PC-3 (cell line): ENCODE results near the gene PRSS21. TPM values are rescaled to one million over a fixed set of nuclear protein-coding genes. Genes with fewer than 3 reads are reported as not detected.

ENCODE experiments used
- ATAC-seq: fragments of 200-7000 bp; cut with Tn5 transposase; 2 replicates; pipeline ENCODE4 v1.9.1; 2020; ENCODE audit warnings: mild to moderate bottlenecking, moderate library complexity
- Bru-seq: library from RNA; stranded (reverse); fragments of 400-500 nt; gene quantifications from one replicate; lab custom pipeline; 2021; lab: Mats Ljungman, UMichigan
- BruChase-seq, 2 experiments: library from RNA; stranded (reverse); fragments of 400-500 nt; gene quantifications; one replicate each; lab custom pipeline; 2021; lab: Mats Ljungman, UMichigan
- BruUV-seq: library from RNA; stranded (reverse); fragments of 400-500 nt; replicated peaks from 2 replicates; lab custom pipeline; 2021; lab: Mats Ljungman, UMichigan
- CTCF ChIA-PET: fragments of 300-600 bp; sonication (Branson Sonifier 250); formaldehyde crosslinking; loops from one replicate; lab custom pipeline; 2022; ENCODE audit warnings: antibody characterized with exemption; lab: Charles Lee
- POLR2A ChIA-PET: fragments of 300-600 bp; sonication (Branson Sonifier 250); formaldehyde crosslinking; loops from one replicate; lab custom pipeline; 2022; ENCODE audit warnings: antibody characterized with exemption; ENCODE audit not compliant: unreplicated experiment; lab: Charles Lee
- DNase-seq: peaks from one replicate; pipeline ENCODE4 v3.0.0-alpha.2; 2015
- H2AFZ ChIP-seq: fragments of 300-600 bp; sonication (generic); 2 replicates; pipeline ENCODE4 v1.6.0; 2016; ENCODE audit warnings: antibody characterized with exemption, low read length
- H3F3A ChIP-seq: fragments of 300-600 bp; sonication (generic); one replicate; pipeline ENCODE4 v1.6.0; 2017; ENCODE audit warnings: antibody characterized with exemption, low read length, control low read depth, mild to moderate bottlenecking; ENCODE audit not compliant: unreplicated experiment
- H3K27ac ChIP-seq: fragments of 300-600 bp; sonication (generic); 2 replicates; pipeline ENCODE4 v1.5.1; 2016; ENCODE audit warnings: mild to moderate bottlenecking, low read length
- H3K27me3 ChIP-seq: fragments of 300-600 bp; sonication (generic); 2 replicates; pipeline ENCODE4 v1.6.1; 2016; ENCODE audit warnings: low read length, mixed read lengths
- H3K36me3 ChIP-seq: fragments of 300-600 bp; sonication (generic); 2 replicates; pipeline ENCODE4 v1.6.1; 2016; ENCODE audit warnings: low read depth, mixed run types, low read length, mixed read lengths
- H3K4me1 ChIP-seq: fragments of 300-600 bp; sonication (generic); 2 replicates; pipeline ENCODE4 v1.5.1; 2016; ENCODE audit warnings: low read length; ENCODE audit not compliant: insufficient read depth
- H3K4me2 ChIP-seq: fragments of 300-600 bp; sonication (generic); 2 replicates; pipeline ENCODE4 v1.6.0; 2016; ENCODE audit warnings: low read length
- H3K4me3 ChIP-seq: fragments of 300-600 bp; sonication (generic); 2 replicates; pipeline ENCODE4 v1.5.1; 2016; ENCODE audit warnings: mild to moderate bottlenecking, low read length, mixed read lengths
- H3K79me2 ChIP-seq: fragments of 300-600 bp; sonication (generic); 2 replicates; pipeline ENCODE4 v1.6.1; 2017; ENCODE audit warnings: low read length, mixed read lengths
- H3K9ac ChIP-seq: fragments of 300-600 bp; sonication (generic); 2 replicates; pipeline ENCODE4 v1.6.0; 2016; ENCODE audit warnings: mild to moderate bottlenecking, low read length
- H3K9me2 ChIP-seq: fragments of 300-600 bp; sonication (generic); replicated peaks from 2 replicates; pipeline ENCODE4 v1.6.1; 2016; ENCODE audit warnings: mixed run types, low read length, mixed read lengths
- H3K9me3 ChIP-seq: fragments of 300-600 bp; sonication (generic); 2 replicates; pipeline ENCODE4 v1.6.1; 2016; ENCODE audit warnings: low read length, mixed read lengths
- H4K20me1 ChIP-seq: fragments of 300-600 bp; sonication (generic); 2 replicates; pipeline ENCODE4 v1.6.1; 2016; ENCODE audit warnings: low read length, mixed read lengths
- EZH2 ChIP-seq: fragments of 300-600 bp; sonication (generic); IDR thresholded peaks from one replicate; pipeline ENCODE4 v1.6.1; 2017; ENCODE audit warnings: antibody characterized with exemption, mild to moderate bottlenecking, low read length; ENCODE audit not compliant: unreplicated experiment
- EZH2phosphoT487 ChIP-seq: fragments of 300-600 bp; sonication (generic); IDR thresholded peaks from 2 replicates; pipeline ENCODE4 v1.6.1; 2018; ENCODE audit warnings: mild to moderate bottlenecking, antibody characterized with exemption, low read length, borderline replicate concordance
- intact Hi-C: fragments of 100-400 bp; cut with micrococcal nuclease; formaldehyde crosslinking; loops from 2 replicates; pipeline ENCODE4 v1.9.0; 2023
- long read RNA-seq: library from polyadenylated mRNA; unstranded; transcript quantifications from one replicate; pipeline ENCODE4 v2.0.0, GENCODE V29; 2021; ENCODE audit not compliant: unreplicated experiment
- total RNA-seq: library from RNA; depleted of rRNA; stranded (reverse); fragments of >200 nt; gene quantifications from 2 replicates; pipeline ENCODE4 v1.2.3, GENCODE V29; 2014; rRNA removed
- TF ChIP-seq, protein P1 (sequence below): fragments of 300-600 bp; sonication (generic); conservative IDR thresholded peaks from 2 replicates; pipeline ENCODE4 v1.5.1; 2017; ENCODE audit warnings: antibody characterized with exemption, low read depth, mild to moderate bottlenecking, low read length

PRSS21 gene
- not detected in 2 replicates for total RNA-seq
- not detected for Bru-seq, nascent RNA
- not detected for BruChase-seq, experiment 1, labeled RNA remaining after a 6-hour chase
- not detected for BruChase-seq, experiment 2, labeled RNA remaining after a 2-hour chase
- long read RNA-seq = 0 reads

DNA sequence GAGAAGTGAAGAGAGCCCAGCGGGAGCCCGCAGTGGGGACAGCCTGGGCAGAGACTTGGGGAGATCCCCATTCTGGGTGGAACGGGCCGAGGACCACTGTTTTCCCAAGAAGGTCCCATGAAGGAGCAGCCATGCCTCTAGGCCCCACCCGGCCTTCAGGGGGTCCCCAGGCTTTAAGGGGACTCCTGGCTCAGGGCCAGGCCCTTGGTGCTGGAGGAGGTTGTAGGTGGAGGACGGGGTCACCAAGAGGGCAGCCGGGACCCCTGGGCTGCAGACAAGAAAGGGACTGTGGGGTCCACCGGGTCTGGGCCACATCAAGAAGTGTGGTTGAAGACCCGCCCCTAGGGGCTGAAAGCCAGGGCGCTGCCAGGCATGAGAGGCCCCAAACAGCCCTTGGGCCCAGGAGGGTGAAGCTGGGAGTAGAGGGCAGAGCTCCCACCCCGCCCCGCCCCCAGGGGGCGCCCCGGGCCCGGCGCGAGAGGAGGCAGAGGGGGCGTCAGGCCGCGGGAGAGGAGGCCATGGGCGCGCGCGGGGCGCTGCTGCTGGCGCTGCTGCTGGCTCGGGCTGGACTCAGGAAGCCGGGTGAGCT, at the start of gene PRSS21:
PRSS21 (plus strand) TSS at position 487 of the 589 bp plus-strand sequence; CDS start at position 519, 32 bp downstream.
- no peaks in the 10 kb centered on the region for H3K36me3 ChIP-seq
- DNase-seq (no peak), ATAC-seq (no peak)
- intact Hi-C loops = no loop called here
- no peak within 1 kb of the TSS for H2AFZ ChIP-seq
- BruUV-seq = no TSS peak
- no peaks in the 10 kb centered on the region for H3F3A ChIP-seq
- no peaks in the 10 kb centered on the region for H3K4me1 ChIP-seq
- no peak within 1 kb of the TSS for H3K4me2 ChIP-seq
- H4K20me1 ChIP-seq = no peaks in the 10 kb centered on the region
- CTCF ChIA-PET = no interaction called here
- no peak within 1 kb of the TSS for H3K9ac ChIP-seq
- no peaks in the 10 kb centered on the region for H3K9me3 ChIP-seq
- no peak within 1 kb of the TSS for H3K4me3 ChIP-seq
- no peaks in the 10 kb centered on the region for H3K9me2 ChIP-seq
- H3K27ac ChIP-seq = no peak within 1 kb of the TSS
- no peaks in the 10 kb centered on the region for H3K79me2 ChIP-seq
- POLR2A ChIA-PET = no interaction called here
- no peaks in the 10 kb centered on the region for H3K27me3 ChIP-seq
- TF ChIP-seq EZH2phosphoT487 (no peak), EZH2 (no peak)

- POLR2A ChIA-PET = no interaction called here
- BruUV-seq = no TSS peak
These were observed 49.1 kb upstream of the PRSS21 start for GRCh38 chr16:2767891-2768290.

DNA sequence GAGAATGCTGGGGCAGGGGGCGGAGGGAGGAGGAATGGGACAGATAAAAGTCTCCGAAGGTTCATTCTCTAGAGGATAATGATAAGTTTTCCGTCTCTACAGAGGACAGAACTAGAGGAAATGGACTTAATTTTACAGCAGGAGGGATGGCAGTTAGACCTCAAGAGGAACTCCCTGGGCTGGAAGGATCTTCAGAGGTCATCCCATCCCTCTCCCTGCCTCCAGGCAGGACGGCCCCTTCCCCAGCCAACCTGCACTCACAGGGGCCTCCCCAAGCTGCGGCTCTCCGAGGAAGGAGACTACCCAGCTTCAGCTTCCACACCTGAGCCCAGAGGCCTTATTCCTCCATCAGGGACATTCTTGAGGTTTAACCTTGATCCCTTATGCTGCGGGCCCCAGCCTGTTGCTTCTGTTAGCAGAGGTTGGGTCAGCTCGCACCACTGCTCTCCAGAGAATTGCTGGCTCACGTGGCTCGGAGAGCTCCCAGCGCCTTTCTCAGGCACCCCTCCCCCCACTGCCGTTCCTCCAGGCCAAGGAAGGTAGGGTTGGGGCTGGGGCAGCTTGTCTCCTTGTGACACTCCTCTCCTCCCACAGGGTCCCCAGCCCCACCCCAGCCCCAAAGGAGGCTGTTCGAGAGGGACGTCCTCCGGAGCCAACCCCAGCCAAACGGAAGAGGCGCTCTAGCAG, 48.5 kb upstream of the PRSS21 start:
- POLR2A ChIA-PET = interaction anchor here (0.7 kb wide), 1 partner anchor 82 kb away, joined by 3 read pairs; no protein-coding TSS in a partner anchor
- DNase-seq (no peak), ATAC-seq (no peak)
- H3K9ac ChIP-seq = no peak overlapping the region
- no peak overlapping the region for H3K4me3 ChIP-seq
- H3F3A ChIP-seq = no peaks in the 10 kb centered on the region
- peaks cover 63% of the 10 kb centered on the region for H3K36me3 ChIP-seq
- H3K79me2 ChIP-seq = peaks cover 45% of the 10 kb centered on the region
- H3K9me3 ChIP-seq = no peaks in the 10 kb centered on the region
- no peaks in the 10 kb centered on the region for H3K27me3 ChIP-seq
- no TSS peak for BruUV-seq
- no peak overlapping the region for H3K4me2 ChIP-seq
- peaks cover 5% of the 10 kb centered on the region; the same call in 1 of the 2 replicates for H3K4me1 ChIP-seq
- peaks cover 32% of the 10 kb centered on the region; the same call in 1 of the 2 replicates for H4K20me1 ChIP-seq
- TF ChIP-seq EZH2 (no peak), EZH2phosphoT487 (no peak)
- TF ChIP-seq, protein P1, sequence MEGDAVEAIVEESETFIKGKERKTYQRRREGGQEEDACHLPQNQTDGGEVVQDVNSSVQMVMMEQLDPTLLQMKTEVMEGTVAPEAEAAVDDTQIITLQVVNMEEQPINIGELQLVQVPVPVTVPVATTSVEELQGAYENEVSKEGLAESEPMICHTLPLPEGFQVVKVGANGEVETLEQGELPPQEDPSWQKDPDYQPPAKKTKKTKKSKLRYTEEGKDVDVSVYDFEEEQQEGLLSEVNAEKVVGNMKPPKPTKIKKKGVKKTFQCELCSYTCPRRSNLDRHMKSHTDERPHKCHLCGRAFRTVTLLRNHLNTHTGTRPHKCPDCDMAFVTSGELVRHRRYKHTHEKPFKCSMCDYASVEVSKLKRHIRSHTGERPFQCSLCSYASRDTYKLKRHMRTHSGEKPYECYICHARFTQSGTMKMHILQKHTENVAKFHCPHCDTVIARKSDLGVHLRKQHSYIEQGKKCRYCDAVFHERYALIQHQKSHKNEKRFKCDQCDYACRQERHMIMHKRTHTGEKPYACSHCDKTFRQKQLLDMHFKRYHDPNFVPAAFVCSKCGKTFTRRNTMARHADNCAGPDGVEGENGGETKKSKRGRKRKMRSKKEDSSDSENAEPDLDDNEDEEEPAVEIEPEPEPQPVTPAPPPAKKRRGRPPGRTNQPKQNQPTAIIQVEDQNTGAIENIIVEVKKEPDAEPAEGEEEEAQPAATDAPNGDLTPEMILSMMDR = no peak
- H2AFZ ChIP-seq = no peak overlapping the region
- CTCF ChIA-PET = no interaction called here
- intact Hi-C loops = no loop called here
- H3K9me2 ChIP-seq = no peaks in the 10 kb centered on the region
- H3K27ac ChIP-seq = no peak overlapping the region

More at GRCh38 chr16:2767891-2768290, 49.1 kb upstream of the PRSS21 start:
- Histone ChIP-seq H3K27me3 (no peaks in the 10 kb centered on the region), H3K9ac (no peak overlapping the region), H3K27ac (no peak overlapping the region), H3K9me2 (no peaks in the 10 kb centered on the region), H3K4me3 (no peak overlapping the region), H3K4me1 (peaks cover 2% of the 10 kb centered on the region; the same call in 1 of the 2 replicates), H2AFZ (no peak overlapping the region), H4K20me1 (peaks cover 36% of the 10 kb centered on the region; the same call in 1 of the 2 replicates), H3K9me3 (no peaks in the 10 kb centered on the region), H3K79me2 (peaks cover 50% of the 10 kb centered on the region), H3K4me2 (no peak overlapping the region), H3K36me3 (peaks cover 70% of the 10 kb centered on the region), H3F3A (no peaks in the 10 kb centered on the region)
- ATAC-seq (no peak), DNase-seq (peak; percentile 21)
- TF ChIP-seq EZH2 (no peak), EZH2phosphoT487 (no peak)
- TF ChIP-seq, protein P1 = no peak
- intact Hi-C loops = no loop called here
- CTCF ChIA-PET = no interaction called here
